Dermis blood vessel endothelial cell (primary cell): ENCODE data around the gene TXNDC2. TPM values are rescaled to one million over a fixed set of nuclear protein-coding genes. Genes with fewer than 3 reads are reported as not detected.
A peak's percentile ranks its signal among the peaks of the same experiment; 100 is the strongest.

Experiments used
- DNase-seq: peaks from one replicate; pipeline ENCODE4 v3.0.0; 2010
- total RNA-seq: library from RNA; depleted of rRNA; stranded (reverse); fragments of >200 nt; gene quantifications from 2 replicates; pipeline ENCODE4 v1.2.3, GENCODE V29; 2014

The TXNDC2 gene
- total RNA-seq, 1 donor from 2014 or later: not detected

DNA sequence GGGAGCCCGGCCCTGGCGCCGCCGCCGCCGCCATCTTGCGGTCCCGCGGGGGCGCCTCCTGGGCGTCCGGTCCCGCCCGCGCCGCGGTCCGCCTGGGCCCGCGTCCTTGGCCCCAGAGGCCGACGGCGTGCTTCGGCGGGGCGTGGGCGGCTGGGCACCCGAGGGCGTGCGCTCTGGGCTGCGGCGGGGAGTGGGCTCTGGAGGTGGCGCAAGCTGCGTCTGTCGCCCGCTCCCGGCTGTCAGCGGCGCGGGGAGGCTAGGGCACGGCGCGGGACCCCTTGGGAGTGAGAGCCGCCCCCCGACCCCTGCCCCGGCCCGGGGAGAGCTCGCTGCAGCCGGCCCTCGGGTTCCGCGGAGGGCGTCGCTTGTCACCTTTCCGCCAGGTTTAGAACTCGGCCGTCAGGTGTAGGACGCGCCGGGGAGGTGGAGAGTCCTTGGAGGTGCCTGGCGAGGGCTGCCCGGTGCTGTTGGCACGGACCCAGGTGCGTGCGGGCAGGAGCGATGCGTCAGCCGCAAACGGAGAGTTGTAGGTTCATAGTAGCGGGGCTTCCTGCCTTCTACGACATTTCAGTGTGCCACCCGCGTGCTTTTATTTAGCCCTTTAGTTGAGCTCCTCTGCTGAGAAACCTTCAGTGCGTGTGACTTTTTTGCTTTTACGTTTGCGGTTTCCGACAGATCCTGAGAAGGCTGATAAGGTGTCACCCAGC, 29.0 kb downstream of the TXNDC2 start:
- peak; percentile 92 for DNase-seq

DNA sequence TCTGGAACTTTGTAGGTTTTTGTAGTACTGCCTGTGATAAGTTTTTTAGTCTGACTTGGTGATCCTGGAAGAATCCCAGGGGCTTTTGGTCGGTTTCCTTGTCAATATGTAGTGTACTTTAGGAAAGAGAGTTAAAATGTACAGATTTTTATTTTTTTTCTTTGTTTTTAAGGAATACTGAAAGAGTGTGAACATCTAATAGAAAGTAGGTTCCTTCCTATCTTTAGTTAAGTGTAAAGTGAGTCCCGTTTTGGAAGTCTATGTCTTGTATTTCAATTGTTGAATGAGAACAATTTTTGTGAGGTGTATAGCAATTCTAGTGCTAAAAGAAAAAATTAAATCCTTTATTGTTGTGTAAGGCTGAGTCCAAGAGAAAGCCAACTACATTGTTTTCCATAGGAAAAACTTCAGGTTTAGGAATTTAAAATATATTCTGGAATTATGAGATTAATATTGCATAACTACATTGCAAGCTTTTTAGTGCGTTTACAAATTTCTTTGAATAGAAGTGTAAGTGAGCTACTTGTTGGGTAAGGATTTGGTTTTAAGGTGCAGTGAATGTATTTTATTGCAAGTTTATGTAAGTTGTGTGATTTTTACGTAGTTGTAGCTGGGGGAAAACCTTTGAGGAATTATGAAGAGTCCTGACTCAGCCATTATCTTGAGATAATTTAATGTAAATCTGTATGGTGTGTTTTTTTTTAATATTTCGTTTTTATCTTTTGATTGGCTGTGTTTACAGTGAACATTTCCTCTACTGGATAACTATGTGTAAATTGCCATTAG, 29.7 kb downstream of the TXNDC2 start:
- no peak for DNase-seq

- peak; percentile 75 for DNase-seq
Measured at GRCh38 chr18:9916077-9916639, 30.4 kb downstream of the TXNDC2 start.

DNA sequence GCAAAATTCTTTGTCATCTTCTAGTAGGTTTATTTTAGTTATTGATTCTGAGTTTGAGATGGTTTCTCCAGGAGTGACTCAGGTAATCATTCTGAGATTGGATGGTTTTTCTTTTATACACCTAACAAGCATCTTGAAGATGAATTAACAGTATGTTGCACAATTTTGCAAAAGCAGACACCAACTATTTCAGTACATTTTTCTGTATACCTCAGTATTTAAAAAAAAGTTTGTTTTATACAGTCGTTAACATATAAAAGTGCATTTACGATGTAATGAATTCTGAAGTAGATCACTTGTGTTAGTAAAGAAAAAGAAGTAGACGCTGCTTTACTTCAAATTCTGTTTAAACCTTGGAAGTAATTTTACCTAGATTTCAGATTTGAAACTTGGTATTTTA, 31.0 kb downstream of the TXNDC2 start:
- DNase-seq: no peak

- peak; percentile 89 for DNase-seq
Measured at GRCh38 chr18:9918016-9918680, 32.4 kb downstream of the TXNDC2 start.

- no peak for DNase-seq
Measured at GRCh38 chr18:9919564-9920232, 33.9 kb downstream of the TXNDC2 start.

DNA sequence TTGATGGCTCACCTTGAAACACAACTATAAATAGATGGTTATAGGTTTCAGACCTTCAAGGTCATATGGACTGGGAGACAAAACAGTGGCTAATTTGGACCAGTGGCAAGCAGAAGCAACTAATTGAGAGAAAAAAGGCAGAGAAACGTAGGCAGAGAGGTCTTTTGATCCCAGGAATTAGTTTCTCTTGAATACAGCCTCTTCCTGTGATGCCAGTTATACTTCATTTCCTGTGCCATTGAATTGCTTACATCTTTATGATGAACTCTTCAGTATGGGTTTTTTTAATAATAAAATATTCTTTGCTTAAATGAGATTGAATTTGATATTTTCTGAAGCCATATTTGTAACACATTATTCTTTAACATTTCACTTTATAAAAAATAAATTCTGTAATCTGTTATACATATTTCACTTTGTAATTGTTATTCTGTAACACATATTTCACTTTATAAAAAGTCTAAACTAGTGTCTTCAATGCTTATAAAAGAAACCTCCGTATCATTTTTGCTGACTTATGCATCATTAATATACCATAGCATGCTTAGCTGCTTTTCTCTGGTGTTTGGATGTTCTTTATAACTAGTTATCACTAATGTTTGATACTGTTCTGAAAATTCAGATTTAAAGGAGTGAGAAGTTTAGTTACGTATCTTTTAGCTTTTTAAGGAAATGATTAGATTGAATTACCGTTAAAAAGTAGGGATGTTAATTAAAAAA, 37.0 kb downstream of the TXNDC2 start:
- no peak for DNase-seq

GRCh38 chr18:9924371-9924943, 38.7 kb downstream of the TXNDC2 start:
- DNase-seq: no peak

DNA sequence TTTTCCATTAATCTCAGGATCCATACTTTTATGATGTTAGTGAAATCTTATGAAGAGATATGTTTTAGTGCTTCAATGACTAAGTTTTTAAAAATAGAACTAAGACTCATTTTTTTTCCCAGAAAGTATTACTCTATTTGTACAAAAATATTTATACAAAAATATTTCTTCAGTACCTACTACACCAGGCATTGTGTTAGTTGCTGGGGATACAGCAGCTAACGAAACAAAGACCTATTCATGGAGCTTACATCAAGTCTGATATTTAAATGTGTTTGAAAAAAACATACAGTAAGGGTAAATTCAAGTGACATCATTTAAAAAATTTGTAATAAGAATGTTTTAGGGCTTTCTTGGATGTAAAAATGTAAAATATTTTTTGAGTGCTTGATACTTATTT, 39.6 kb downstream of the TXNDC2 start:
- DNase-seq: peak; percentile 66

DNA sequence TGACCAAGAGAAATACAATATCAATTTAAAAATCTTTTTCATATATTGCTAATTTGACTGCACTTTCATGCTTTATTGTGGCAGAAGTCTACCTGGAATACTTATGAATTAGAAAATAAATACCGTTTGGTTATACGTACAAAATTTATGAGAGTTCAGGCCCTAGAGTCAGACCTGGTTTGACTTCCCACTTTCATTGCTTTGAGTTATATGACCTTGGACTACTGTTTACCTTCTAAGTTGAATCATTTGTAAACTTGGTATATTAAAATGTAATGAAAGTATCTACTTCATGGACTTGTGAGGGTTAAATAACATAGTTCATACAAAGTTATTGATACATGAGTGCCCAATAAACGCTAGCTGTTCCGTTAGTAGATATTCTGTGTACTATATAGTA, 40.0 kb downstream of the TXNDC2 start:
- no peak for DNase-seq

DNA sequence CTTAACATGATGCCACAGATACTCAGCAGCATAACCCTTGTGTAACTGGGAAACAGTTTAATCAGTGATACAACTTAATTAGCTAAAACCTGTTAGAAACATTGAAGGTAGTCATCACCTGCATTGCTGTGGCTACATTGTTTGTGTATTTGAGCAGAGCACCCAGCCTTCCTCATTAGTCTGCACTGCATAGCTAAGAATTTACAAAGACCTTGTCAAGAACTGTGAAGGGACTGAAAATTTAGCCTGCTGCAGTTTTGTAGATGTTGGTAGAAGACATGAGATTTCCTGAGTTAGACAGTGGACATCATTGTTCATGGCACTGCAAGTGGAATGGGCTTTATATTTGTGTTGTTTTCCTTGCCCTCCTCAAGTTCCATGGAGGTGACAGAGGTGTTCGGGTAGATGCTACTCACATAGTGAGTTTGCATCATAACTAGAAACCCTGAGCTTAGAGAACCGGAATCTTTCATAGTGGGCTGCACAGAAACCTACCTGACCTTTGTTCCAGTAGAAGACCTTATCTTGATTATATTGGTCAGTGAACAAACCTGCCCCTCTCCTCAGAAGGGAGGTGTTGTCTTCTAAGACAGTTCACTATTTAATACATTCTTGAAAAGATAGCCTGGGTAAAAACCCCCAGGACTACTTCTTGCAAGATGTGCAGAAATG, 40.6 kb downstream of the TXNDC2 start:
- no peak for DNase-seq

DNA sequence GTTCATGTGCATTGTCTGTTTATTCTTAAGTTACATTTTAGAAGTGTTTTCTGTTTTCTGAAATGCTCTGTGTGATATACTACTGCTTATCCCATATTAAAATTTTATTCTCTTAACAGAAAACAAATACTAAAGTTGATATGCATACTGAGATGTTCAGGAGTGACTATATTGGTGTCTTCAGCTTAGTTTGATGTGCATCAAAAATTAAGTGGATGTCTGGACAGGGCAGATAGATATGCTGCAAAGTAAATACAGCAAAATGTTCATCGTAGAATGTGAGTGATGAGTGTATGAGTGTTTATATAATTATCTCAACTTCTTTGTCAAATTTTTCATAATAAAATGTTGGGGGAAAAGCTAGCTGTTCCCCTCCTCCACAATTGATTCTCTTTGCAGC, 41.2 kb downstream of the TXNDC2 start:
- DNase-seq: no peak

DNA sequence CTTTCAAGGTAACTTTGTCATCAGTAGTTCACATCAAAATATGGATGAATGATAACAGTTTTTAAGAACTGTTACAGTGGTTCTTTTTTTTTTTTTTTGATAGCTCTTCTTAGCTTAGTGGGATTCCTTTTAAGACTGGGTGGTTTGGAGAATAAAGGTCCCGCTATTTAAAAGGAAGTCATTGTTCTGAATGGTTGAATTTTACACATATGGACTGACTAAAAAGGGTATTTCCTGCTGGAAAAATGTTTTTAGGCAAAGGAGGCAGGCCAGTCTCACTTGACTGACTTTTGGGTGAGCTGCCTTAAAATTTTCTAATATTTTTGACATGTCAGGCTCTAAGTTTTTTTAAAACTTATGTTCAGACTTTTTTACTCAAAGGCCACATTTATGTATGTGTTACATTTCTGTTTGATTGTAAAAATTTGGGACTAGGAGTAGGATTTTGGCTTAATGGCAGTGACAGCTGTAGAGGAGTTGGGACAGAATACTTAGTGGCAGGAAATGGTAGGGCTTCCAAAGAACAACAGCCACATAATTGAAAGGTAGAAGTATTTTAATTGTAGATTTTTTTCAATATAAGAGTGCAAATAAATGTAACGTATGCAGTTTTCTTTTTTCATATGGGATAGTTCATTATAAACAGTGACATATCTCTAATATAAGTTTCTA, 41.8 kb downstream of the TXNDC2 start:
- peak; percentile 19 for DNase-seq

DNA sequence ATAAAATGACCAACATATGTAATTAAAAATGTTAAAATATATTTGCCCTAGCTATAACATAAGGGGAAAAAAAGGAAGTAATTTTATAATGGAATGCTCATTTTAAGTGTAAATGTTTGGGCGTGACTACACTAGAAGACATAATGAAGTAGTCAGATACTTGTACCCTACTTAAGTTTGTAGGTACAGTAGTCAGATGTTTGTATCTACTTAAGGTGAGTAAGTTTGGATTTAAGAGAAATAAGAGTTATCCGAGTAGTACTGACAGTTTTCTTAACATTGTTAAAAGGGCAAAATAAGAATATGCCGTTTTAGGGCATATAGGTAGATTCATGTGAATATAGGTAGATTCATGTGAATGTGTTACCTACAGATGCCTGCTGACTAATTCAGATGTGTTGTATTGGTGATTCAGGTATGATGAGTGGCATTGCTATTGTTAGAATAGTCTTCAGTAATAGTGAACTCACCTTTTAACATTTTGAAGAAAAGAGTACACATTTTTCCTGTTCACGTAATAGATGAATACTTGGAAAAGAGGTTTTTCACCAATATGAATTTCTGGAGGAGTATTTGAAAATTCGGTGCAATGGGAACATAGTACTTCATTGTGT, 43.0 kb downstream of the TXNDC2 start:
- no peak for DNase-seq

- no peak for DNase-seq
Measured at GRCh38 chr18:9930299-9930884, 44.6 kb downstream of the TXNDC2 start.

GRCh38 chr18:9931146-9931545, 45.4 kb downstream of the TXNDC2 start:
- DNase-seq: no peak

GRCh38 chr18:9931678-9932077, 45.9 kb downstream of the TXNDC2 start:
- DNase-seq: no peak

DNA sequence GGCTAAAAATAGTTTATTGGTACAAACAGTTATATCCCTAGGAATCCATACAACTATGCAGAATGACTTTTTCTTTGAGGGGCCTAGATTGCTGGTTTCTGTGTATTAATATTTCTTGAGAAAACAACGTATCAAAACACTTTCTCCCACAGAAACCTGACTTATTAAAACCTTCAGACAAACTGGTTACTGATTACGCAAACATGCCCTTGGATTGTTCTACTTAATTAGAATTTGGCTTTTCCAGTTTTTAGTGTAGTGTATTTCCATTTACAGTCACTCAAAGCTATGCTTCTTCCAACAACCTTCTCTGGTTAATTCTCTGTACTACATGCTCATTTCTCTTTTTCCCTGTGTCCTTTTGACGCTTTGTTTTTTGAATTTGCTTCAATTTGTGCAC, 48.1 kb downstream of the TXNDC2 start:
- no peak for DNase-seq

- DNase-seq: no peak
Measured at GRCh38 chr18:9934274-9934673, 48.5 kb downstream of the TXNDC2 start.
